ENCODE results near the gene RNF181.

GRCh38 chr2:85551698-85552678 lies 43.6 kb upstream of the RNF181 start:
- TF ChIP-seq, protein P1, sequence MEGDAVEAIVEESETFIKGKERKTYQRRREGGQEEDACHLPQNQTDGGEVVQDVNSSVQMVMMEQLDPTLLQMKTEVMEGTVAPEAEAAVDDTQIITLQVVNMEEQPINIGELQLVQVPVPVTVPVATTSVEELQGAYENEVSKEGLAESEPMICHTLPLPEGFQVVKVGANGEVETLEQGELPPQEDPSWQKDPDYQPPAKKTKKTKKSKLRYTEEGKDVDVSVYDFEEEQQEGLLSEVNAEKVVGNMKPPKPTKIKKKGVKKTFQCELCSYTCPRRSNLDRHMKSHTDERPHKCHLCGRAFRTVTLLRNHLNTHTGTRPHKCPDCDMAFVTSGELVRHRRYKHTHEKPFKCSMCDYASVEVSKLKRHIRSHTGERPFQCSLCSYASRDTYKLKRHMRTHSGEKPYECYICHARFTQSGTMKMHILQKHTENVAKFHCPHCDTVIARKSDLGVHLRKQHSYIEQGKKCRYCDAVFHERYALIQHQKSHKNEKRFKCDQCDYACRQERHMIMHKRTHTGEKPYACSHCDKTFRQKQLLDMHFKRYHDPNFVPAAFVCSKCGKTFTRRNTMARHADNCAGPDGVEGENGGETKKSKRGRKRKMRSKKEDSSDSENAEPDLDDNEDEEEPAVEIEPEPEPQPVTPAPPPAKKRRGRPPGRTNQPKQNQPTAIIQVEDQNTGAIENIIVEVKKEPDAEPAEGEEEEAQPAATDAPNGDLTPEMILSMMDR (optimal IDR thresholded peaks at IDR 0.05 in 1 of 3, IDR thresholded peaks at IDR 0.05 in 1 of 3, conservative IDR thresholded peaks at IDR 0.05 in 1 of 3; ENCODE audit: extremely low read depth in 1 of 3, insufficient read depth in 2 of 3, low read length in 3 of 3): peak; percentile 81 to 96 (median 93)
- TF ChIP-seq EZH2 (IDR thresholded peaks at IDR 0.05; ENCODE audit: low read length): no peak
